IPS-11a (cell line): ENCODE results near the gene PRM3.

ENCODE experiments used
- H3K4me3 ChIP-seq: one replicate; pipeline ENCODE4 v1.5.1; 2013; ENCODE audit warnings: low read depth, low read length, control low read depth

Gene PRM3, protein sequence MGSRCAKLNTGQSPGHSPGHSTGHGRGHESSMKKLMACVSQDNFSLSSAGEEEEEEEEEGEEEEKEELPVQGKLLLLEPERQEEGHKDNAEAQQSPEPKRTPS

DNA sequence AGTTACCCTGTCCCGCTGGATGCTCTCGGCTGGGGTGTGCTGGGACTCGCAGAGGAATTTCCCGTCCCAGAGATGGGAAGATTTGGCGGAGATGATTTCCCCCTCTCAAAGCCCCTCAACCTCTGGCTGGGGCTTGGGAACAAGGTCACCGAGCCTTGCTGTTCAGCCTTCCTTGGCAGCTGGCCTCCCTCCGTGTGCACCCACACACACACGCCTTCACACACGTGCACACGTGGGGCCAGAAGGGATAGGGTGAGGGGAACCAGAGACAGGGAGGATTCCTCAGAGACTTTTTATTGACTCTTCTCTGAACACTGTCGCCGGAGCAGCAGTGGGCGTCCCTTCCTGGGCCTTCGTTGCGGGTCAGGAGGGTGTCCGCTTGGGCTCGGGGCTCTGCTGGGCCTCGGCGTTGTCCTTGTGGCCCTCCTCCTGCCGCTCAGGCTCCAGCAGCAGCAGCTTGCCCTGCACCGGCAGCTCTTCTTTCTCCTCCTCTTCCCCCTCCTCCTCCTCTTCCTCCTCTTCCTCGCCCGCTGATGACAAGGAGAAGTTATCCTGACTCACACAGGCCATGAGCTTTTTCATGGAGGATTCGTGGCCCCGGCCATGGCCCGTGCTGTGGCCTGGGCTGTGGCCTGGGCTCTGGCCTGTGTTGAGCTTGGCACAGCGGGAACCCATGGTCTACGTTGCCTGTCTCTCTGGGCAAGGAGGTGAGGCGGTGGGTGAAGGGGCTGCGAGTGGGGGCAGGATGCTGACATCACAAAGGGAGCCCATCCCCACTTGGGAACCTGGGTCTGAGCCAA is at the start of gene PRM3:
Gene PRM3 (minus strand): TSS at position 709 of the 800 bp plus-strand sequence. CDS start 34 bp downstream, at position 675.
- H3K4me3 ChIP-seq, result no peak within 1 kb of the TSS

DNA sequence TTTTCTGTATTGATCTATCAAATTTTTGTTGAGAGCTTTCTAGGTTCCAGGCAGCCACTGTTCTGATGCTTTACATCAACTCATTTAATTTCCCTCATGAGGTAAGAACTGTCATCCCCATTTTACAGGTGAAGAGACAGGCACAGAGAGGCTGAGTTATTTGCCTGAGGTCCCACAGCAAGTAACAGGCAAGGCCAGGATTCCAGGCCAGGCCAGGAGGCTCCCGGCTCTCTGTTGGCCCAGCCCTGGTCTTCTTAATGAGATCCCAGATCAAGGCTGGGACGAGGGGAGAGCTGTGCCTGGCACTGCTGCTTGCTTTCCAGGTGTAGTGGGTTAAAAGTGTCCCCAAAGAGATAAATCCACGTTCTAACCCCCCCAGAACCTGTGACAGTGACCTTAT is 49.4 kb upstream of the PRM3 start:
- no peak overlapping the region for H3K4me3 ChIP-seq

DNA sequence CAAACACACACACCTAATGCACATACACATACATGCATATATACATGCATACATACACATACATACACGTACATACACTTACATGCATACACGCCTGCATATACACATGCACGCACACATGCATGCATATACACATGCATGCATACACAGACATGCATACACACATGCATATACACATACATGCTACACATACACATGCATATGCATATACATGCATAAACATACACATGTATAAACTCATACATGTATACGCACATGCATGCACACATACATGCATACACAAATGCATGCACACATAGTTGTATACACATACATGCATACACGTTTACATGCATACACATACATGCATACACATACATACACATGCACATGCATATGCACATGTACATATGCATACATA is 48.2 kb upstream of the PRM3 start:
- H3K4me3 ChIP-seq, result no peak overlapping the region

DNA sequence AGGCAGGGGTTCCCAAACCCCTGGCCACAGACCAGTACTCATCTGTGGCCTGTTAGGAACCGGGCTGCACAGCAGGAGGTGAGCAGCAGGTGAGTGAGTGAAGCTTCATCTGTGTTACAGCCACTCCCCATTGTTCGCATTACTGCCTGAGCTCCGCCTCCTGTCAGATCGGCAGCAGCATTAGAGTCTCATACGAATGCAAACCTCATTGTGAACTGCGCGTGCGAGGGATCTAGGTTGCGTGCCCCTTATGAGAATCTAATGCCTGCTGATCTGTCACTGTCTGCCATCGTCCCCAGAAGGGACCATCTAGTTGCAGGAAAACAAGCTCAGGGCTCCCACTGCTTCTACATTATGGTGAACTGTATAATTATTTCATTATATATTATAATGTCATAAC is 46.7 kb upstream of the PRM3 start:
- no peak overlapping the region for H3K4me3 ChIP-seq

DNA sequence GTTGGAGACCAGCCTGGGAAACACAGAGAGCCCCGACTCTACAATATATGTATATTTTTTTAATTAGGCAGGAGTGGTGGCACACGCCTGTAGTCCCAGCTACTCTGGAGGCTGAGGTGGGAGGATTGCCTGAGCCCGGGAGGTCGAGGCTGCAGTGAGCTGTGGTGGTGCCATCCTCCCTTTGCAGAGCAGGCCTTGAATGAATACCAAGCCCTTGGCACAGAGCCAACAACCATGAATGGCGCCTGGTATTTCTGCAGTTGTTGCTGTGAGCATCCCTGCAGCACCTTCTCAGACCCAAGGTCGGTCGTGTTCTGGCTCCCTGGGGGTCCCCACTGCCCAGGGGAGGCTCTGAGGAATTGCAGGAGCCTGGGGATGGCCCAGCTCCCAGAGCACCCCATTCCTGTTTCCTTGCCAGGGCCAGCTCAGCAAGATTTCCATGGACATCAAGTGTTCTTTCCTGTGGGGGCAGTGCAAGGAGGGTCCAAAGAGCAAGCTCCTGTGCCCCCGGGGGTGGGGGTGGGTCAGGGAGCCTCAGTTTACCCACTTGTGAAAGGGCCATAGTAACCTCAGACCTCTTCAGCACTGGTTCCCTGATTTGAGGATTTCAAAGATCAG is 46.2 kb upstream of the PRM3 start:
- no peak overlapping the region for H3K4me3 ChIP-seq

DNA sequence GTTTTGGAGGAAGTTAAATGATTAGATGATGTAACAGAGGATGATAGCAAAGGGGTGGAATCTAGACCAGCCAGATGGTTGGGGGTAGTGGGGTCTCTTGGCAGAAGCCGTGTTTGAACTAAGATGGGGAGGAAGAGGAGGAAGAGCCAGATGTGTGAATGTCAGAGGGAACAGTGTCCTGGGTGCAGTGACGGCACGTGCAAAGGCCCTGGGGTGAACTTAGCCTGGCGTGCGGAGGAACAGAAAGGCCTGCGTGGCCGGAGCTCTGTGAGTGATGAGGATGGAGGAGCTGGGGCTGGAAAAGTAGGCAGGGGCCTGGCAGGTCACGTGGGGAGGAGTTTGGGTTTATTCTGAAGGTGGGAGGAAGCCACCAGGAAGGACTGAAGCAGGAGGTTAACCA is 45.4 kb upstream of the PRM3 start:
- no peak overlapping the region for H3K4me3 ChIP-seq

DNA sequence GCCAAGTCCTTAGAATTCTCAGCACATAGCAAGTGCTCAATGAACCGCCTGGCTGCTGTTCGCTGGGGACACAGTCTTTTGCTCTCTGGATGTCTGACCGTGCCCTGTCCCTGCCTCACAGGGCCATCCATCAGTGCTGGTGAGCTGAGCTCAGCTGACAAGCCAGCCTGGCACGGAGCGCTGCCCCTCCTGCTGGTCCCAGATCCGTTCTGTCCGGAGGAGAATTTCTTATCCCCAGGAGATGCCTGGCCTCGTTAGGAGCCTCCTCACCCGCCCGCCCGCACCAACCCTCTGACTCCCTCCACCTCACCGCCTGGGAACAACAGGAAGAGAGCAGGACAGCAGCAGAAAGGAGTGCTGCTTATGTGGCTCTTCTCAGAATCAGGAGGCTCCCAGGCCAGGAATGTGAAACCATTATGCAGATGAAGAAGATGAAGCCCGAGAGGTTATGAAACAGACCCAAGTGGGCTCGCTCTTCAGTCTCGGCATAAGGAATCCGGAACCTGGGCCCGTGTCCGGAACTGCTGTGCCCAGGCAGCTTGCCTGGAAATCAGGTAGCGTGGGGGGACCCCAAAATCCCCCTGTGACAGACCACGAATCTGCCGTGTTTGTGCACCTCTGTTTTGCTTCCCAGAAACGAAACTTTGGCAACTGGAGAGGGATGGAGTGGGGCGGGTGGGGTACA is 43.0 kb upstream of the PRM3 start:
- H3K4me3 ChIP-seq, result no peak overlapping the region

DNA sequence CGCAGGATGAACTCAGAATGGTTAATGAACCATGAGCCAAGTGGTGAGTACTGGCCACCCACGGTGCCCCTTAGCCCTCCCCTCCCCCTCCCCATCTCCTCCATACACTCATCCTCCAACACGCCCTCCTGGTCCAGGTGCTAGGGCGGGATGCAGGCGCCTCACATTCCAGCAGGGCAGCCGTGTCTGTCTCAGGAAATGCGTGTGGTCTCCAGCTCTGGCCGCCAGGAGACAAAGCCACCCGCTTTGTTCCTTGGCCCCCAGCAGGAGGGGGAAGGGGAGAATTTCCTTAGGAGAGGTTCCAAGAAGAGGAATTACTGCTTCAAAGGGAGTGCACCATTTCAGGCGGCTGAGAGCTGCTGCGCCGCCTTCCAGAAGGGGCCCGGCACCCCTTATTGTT is 42.1 kb upstream of the PRM3 start:
- H3K4me3 ChIP-seq, result no peak overlapping the region

DNA sequence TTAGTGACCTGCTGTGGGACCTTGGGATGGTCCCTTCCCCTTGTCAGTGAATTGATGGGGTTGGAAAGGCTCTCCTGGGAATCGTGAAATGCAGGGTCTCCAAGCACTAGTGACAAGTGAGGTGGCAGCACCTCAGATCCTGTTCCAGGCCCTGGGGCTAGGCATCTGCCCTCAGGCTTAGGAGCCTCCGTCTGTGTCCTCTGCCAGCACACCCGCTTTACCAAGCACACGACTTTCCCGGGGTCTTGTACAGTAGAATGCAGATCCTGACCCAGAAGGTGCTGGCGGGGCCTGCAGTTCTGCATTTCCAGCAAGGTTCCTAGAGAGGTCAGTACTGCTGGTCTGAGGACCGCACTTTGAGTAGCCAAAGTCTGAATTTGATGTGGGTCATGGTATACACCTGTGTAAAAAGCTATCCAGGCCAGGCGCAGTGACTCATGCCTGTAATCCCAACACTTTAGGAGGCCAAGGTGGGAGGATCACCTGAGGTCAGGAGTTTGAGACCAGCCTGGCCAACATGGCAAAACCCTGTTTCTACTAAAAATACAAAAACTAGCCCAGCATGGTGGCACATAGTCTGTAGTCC is 41.0 kb upstream of the PRM3 start:
- no peak overlapping the region for H3K4me3 ChIP-seq

DNA sequence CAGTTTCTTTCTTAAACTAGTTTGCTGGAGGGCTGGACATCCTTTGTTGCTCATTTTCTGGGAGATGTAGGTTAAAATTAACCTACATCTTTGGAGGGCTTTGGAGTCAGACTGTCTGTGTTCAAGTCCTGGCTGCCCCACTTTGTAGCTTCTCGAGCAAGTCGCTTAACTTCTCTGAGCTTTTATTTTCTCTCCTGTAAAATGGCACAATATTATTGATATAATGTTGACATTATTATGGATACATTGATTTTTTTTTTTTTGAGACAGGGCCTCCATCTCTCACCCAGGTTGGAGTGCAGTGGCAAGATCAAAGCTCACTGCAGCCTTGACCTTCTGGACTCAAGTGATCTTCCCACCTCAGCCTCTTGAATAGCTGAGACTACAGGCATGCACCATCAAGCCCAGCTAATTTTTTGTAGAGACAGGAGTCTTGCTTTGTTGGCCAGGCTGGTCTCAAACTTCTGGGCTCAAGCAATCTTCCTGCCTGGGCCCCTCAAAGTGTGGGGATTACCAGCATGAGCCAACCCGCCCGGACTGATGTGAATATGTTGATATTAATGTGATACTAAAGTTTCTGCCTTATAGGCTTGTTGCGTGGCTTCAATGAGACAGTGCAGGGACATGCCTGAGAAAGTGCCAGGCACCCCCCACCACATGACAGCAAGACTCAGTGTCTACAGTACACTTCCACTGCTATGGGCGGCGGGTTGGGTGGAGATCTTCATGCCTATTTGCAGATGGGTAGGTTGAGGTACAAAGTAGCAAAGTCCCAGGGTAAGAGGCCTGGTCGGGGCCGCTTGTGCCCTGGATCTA is 40.3 kb upstream of the PRM3 start:
- no peak overlapping the region for H3K4me3 ChIP-seq

DNA sequence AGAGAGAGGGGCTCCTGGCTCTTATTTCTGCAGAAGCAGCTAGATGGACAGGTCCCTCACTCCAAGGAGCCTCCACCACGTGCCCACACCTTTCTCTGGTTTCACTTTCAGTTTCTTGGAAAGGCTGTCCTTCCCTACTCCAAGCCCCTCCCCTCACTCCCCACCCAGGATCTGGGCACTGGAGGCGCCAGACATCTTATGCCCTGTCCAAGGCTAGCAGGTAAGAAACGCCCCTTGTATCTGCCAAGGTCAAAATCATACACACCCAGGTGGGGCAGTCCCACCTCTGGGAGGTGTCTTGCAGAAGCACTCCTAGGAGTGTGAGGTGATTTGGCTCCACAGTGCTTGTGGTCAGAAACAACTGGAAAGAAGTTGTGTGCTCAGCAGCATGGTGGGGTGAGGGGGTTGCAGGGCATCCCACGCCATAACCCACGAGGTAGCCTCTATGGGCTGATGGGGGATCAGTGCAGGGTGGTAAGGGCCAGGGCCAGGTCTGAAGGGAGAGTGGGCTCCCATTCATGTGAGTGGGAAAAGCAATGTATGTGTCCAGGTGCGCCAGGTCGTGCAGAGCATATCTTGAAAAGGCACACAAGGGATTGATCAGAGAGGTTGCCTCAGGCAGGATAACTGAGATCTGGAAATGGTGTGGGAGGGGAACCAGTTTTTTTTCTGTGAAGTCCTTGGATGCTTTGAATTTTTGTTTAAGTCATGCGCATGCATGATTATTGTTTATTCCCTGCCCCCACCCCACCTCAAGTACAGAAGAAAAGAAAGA is 39.5 kb upstream of the PRM3 start:
- no peak overlapping the region for H3K4me3 ChIP-seq

DNA sequence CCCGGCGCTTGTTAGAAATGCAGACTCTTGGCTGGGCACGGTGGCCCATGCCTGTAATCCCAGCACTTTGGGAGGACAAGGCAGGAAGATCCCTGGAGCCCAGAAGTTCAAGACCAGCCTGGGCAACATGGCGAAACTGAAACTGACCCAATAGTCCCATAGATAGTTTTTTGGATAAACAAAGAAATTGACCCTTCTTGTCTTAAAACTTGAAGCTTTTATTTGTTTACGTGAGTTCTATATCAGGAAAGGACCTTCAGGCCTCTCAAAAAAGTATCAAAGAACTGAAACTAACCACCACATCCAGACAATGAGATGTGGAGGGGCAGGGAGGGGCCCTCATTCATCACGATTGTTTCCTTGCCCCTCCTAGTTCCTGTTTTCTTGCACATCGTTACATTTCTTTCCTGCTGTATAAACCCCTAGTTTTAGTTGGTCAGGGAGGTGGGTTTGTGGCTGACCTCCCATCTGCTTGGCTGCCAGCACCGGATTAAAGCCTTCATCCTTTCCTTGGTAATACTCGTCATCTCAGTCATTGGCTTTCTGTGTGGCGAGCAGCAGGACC is 37.6 kb upstream of the PRM3 start:
- H3K4me3 ChIP-seq, result no peak overlapping the region

DNA sequence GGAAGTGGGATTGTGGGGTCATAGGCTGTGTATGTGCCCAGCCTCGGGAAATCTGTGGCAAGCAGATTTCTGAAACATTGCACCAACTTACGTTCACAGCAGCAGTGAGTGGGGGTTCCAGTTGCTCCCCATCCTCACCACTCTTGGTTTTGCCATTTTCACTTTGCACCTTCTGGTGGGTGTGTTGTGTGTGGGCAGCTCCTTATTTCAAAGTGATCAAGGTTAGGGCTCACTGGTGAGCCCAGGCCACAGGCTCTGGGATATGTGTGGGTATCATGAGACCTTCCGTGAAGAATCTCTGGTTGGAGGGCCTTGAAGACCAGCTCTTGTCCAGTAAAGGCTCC is 37.2 kb upstream of the PRM3 start:
- H3K4me3 ChIP-seq, result no peak overlapping the region

DNA sequence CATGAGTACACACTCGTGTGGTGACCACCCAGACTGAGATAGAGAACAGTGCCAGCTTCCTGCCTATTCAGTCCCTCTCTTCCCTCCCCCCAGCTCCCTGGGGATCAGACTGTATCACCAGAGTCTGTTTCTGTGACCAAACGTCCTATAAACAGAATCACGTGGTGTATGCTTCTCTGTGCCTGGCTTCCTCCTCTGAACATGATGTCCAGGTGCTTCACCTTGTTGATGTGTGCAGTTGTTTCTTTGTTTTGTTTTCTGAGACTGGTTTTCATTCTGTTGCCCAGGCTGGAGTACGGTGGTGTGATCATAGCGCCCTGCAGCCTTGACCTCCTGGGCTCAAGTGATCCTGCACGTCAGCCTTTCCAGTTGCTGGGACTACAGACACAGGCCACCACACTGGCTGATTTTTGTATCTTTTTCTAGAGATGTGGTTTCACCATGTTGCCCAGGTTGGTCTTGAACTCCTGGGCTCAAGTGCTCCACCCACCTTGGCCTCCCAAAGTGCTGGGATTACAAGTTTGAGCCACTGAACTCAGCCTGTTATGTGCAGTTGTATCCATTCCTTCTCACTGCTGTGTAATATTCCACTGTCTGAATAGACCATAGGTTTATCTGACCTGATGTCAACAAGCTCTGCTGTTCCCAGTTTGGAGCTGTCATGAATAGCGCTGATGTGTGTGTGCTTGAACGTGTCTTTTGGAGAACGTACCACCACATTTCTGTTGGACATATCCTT is 36.6 kb upstream of the PRM3 start:
- H3K4me3 ChIP-seq, result no peak overlapping the region

DNA sequence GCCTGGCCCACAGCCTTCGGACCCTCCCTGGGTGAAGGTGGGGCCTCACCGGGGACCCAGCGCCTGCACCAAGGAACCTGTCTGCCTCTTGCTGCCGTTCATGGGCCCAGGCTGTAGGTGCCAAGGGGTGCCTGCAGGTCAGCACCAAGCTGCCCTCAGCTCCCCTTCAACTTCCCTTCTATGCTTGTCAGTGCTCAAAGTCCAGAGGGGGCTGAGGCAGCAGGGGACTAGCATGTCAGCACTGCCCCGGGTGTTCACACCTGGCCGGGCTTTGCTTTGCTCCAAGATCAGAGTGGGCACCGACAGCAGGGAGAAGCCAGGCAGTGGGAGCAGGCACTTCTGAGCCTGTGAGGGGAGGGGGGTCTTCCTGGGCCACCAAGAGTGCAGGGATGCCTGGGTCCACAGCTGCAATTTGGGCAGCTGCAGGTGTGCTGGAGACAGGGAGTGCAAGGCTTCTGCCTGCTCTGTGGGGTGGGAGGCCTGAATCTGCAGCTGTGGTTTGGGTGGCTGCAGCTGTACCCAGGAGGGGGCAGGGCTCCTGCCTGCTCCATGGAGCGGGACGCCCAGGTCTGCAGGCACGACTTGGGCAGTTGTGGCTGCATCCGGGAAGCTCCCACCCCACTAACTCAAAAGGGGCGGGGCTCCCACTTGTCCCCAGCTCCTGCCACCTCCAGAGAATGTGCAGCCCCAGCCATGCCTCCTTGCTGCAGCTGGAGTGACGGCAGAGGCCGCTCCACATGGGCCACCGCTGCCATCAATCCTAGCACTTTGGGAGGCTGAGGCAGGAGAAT is 35.3 kb upstream of the PRM3 start:
- H3K4me3 ChIP-seq, result no peak overlapping the region

DNA sequence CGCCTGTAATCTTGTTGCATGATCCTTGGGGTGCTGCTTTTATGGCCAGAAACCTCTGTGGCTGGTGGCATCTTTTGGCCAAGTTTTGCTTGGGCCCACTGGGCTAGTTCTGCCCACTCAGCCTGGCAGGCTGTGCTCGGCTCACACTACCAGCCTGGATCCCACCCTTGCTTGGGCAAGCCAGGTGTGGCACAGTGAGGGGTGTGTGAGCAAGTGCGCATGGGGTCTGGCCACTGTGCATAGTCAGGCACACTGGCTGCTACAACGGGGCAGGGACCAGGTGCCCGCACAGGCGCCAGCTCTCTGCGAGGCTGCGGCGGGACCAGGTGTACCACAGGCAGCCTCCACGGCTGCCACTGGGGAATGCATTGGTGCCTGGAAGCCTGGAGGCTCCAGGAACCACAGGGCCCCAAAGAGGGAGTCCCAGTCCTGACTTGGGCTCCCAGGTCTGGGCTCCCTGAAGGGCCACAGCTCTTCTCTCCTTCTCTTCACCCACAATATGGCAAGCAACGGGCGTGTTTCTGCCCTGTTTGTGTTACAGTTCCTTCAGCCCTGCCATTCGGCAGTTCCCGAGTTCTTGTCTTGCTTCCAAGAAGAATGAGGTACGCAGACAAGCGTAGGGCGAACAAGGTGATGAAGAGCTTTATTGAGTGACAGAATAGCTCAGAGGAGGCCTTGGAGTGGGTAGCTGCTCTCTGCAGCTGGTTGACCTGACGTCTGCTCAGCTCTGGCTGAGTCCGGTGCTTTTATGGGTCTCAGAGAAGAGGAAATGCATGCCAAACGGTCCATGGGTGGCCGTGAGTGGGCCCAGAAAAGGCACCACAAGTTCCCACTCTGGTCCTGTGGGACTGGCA is 34.4 kb upstream of the PRM3 start:
- no peak overlapping the region for H3K4me3 ChIP-seq

DNA sequence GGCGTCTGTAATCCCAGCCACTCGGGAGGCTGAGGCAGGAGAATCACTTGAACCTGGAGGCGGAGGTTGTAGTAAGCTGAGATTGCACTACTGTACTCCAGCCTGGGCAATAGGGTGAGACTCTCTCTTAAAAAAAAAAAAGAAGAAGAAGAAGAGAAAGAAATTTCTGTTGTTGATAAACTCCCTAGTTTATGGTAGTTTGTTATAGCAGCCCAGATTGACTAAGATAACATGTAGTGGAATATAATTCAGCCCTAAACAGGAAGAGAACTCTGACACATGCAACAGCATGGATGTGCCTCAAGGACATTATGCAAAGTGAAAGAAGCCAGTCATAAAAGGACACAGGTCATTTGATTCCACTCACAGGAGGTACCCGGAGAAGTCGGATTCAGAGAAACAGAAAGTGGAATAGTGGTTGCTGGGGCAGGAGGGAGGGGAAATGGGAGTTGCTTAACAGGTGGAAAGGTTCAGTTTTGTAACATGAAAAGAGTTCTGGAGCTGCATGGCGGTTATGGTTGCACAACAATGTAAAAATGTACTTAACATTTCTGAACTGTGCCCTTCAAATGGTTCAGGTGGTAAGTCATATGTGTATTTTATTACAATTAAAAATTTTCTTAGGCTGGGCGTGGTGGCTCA is 33.7 kb upstream of the PRM3 start:
- H3K4me3 ChIP-seq, result no peak overlapping the region
